T-helper 17 cell (primary cell): ENCODE measurements around the gene ITGA11. TPM values are rescaled to one million over a fixed set of nuclear protein-coding genes. Genes with fewer than 3 reads are reported as not detected.

Experiments used
- ATAC-seq: fragments of 150-1000 bp; cut with Tn5 transposase; 2 replicates; pipeline ENCODE4 v1.10.0; 2021; ENCODE audit warnings: mild to moderate bottlenecking, moderate library complexity
- DNase-seq, 3 donors: peaks; one replicate each; pipeline versions ENCODE4 v3.0.0 to v3.0.0-alpha.2; 2020 to 2021
- H3K9me3 ChIP-seq: one replicate; pipeline ENCODE4 v1.7.0; 2013; ENCODE audit warnings: low read length, mild to moderate bottlenecking; ENCODE audit not compliant: control insufficient read depth, poor library complexity, severe bottlenecking
- H3K27ac Mint-ChIP-seq: one replicate; pipeline ENCODE4 v1.8.0; 2022; ENCODE audit warnings: mild to moderate bottlenecking, moderate library complexity, mixed read lengths
- H3K27me3 Mint-ChIP-seq: one replicate; pipeline ENCODE4 v1.8.0; 2022; ENCODE audit warnings: mixed read lengths
- H3K36me3 Mint-ChIP-seq: one replicate; pipeline ENCODE4 v1.8.0; 2022; ENCODE audit warnings: low read depth, mixed read lengths
- H3K4me1 Mint-ChIP-seq: one replicate; pipeline ENCODE4 v1.8.0; 2022; ENCODE audit warnings: mild to moderate bottlenecking, mixed read lengths
- H3K4me3 Mint-ChIP-seq: one replicate; pipeline ENCODE4 v1.8.0; 2022; ENCODE audit warnings: mild to moderate bottlenecking, moderate library complexity, mixed read lengths
- total RNA-seq, 4 donors: library from RNA in 2 of 4; stranded (reverse) in 2 of 4; gene quantifications; one replicate each; pipeline ENCODE4 v1.2.3 and lab custom pipeline; 2022 to 2026

The ITGA11 gene
- total RNA-seq, 2 donors from 2014 or later: 0.17 TPM; not detected in 1

GRCh38 chr15:68441045-68441743, 9.2 kb upstream of the ITGA11 start:
- no peaks in the 10 kb centered on the region for H3K4me1 Mint-ChIP-seq
- no peaks in the 10 kb centered on the region for H3K9me3 ChIP-seq
- H3K27ac Mint-ChIP-seq: no peak overlapping the region
- H3K4me3 Mint-ChIP-seq: no peak overlapping the region
- peaks cover 5% of the 10 kb centered on the region for H3K36me3 Mint-ChIP-seq
- ATAC-seq: no peak
- no peak for DNase-seq
- H3K27me3 Mint-ChIP-seq: peaks cover 92% of the 10 kb centered on the region

GRCh38 chr15:68440136-68440535, 8.2 kb upstream of the ITGA11 start:
- Mint-ChIP-seq H3K27ac (no peak overlapping the region), H3K4me1 (no peaks in the 10 kb centered on the region), H3K4me3 (no peak overlapping the region), H3K36me3 (peaks cover 5% of the 10 kb centered on the region), H3K27me3 (peaks cover 89% of the 10 kb centered on the region)
- ATAC-seq: no peak
- DNase-seq: no peak
- no peaks in the 10 kb centered on the region for H3K9me3 ChIP-seq

- no peak overlapping the region for H3K4me3 Mint-ChIP-seq
- H3K4me1 Mint-ChIP-seq: no peaks in the 10 kb centered on the region
- H3K27ac Mint-ChIP-seq: no peak overlapping the region
- ATAC-seq (no peak), DNase-seq (no peak)
- no peaks in the 10 kb centered on the region for H3K9me3 ChIP-seq
- H3K36me3 Mint-ChIP-seq: peaks cover 4% of the 10 kb centered on the region
- H3K27me3 Mint-ChIP-seq: peaks cover 95% of the 10 kb centered on the region
Observed at GRCh38 chr15:68439506-68439905, 7.5 kb upstream of the ITGA11 start.

GRCh38 chr15:68436680-68437079, 4.7 kb upstream of the ITGA11 start:
- Mint-ChIP-seq H3K27me3 (peaks cover 80% of the 10 kb centered on the region), H3K4me3 (no peak overlapping the region), H3K4me1 (peaks cover 4% of the 10 kb centered on the region), H3K36me3 (peaks cover 5% of the 10 kb centered on the region), H3K27ac (no peak overlapping the region)
- no peak for DNase-seq
- no peaks in the 10 kb centered on the region for H3K9me3 ChIP-seq
- ATAC-seq: no peak

- no peak for DNase-seq
- H3K4me3 Mint-ChIP-seq: no peak overlapping the region
- peaks cover 4% of the 10 kb centered on the region for H3K4me1 Mint-ChIP-seq
- ATAC-seq: no peak
- peaks cover 5% of the 10 kb centered on the region for H3K36me3 Mint-ChIP-seq
- H3K27me3 Mint-ChIP-seq: peaks cover 73% of the 10 kb centered on the region
- H3K9me3 ChIP-seq: no peaks in the 10 kb centered on the region
- H3K27ac Mint-ChIP-seq: no peak overlapping the region
Observed at GRCh38 chr15:68435966-68436365, 4.0 kb upstream of the ITGA11 start.

- ATAC-seq (no peak), DNase-seq (no peak)
- H3K4me1 Mint-ChIP-seq: peaks cover 4% of the 10 kb centered on the region
- no peak overlapping the region for H3K4me3 Mint-ChIP-seq
- no peak overlapping the region for H3K27ac Mint-ChIP-seq
- peaks cover 5% of the 10 kb centered on the region for H3K36me3 Mint-ChIP-seq
- H3K27me3 Mint-ChIP-seq: peaks cover 72% of the 10 kb centered on the region
- H3K9me3 ChIP-seq: no peaks in the 10 kb centered on the region
Observed at GRCh38 chr15:68434021-68434420, 2.1 kb upstream of the ITGA11 start.

- no peak overlapping the region for H3K27ac Mint-ChIP-seq
- H3K36me3 Mint-ChIP-seq: peaks cover 5% of the 10 kb centered on the region
- no peak overlapping the region for H3K4me3 Mint-ChIP-seq
- ATAC-seq (no peak), DNase-seq (no peak)
- no peaks in the 10 kb centered on the region for H3K9me3 ChIP-seq
- peaks cover 72% of the 10 kb centered on the region for H3K27me3 Mint-ChIP-seq
- peaks cover 4% of the 10 kb centered on the region for H3K4me1 Mint-ChIP-seq
Observed at GRCh38 chr15:68433551-68433950, 1.6 kb upstream of the ITGA11 start.

- H3K27ac Mint-ChIP-seq: no peak overlapping the region
- peak overlapping the region; percentile 31 for H3K4me3 Mint-ChIP-seq
- peaks cover 4% of the 10 kb centered on the region for H3K4me1 Mint-ChIP-seq
- ATAC-seq: no peak
- peaks cover 72% of the 10 kb centered on the region for H3K27me3 Mint-ChIP-seq
- no peaks in the 10 kb centered on the region for H3K9me3 ChIP-seq
- H3K36me3 Mint-ChIP-seq: peaks cover 5% of the 10 kb centered on the region
- DNase-seq: no peak
Observed at GRCh38 chr15:68432441-68433064, 590 bp upstream of the ITGA11 start.

GRCh38 chr15:68431037-68431791, 749 bp downstream of the ITGA11 start:
- peaks cover 4% of the 10 kb centered on the region for H3K4me1 Mint-ChIP-seq
- H3K36me3 Mint-ChIP-seq: peaks cover 3% of the 10 kb centered on the region
- peaks cover 65% of the 10 kb centered on the region for H3K27me3 Mint-ChIP-seq
- ATAC-seq (no peak), DNase-seq (no peak)
- H3K4me3 Mint-ChIP-seq: no peak overlapping the region
- H3K27ac Mint-ChIP-seq: no peak overlapping the region
- no peaks in the 10 kb centered on the region for H3K9me3 ChIP-seq

GRCh38 chr15:68430471-68431036, 1.4 kb downstream of the ITGA11 start:
- ATAC-seq: no peak
- no peak overlapping the region for H3K4me3 Mint-ChIP-seq
- H3K27ac Mint-ChIP-seq: no peak overlapping the region
- peaks cover 62% of the 10 kb centered on the region for H3K27me3 Mint-ChIP-seq
- no peak for DNase-seq
- peaks cover 3% of the 10 kb centered on the region for H3K36me3 Mint-ChIP-seq
- H3K9me3 ChIP-seq: no peaks in the 10 kb centered on the region
- H3K4me1 Mint-ChIP-seq: peaks cover 4% of the 10 kb centered on the region

GRCh38 chr15:68429691-68430470, 2.1 kb downstream of the ITGA11 start:
- H3K27me3 Mint-ChIP-seq: peaks cover 55% of the 10 kb centered on the region
- no peaks in the 10 kb centered on the region for H3K9me3 ChIP-seq
- H3K27ac Mint-ChIP-seq: no peak overlapping the region
- H3K4me1 Mint-ChIP-seq: peaks cover 4% of the 10 kb centered on the region
- ATAC-seq (no peak), DNase-seq (no peak)
- H3K4me3 Mint-ChIP-seq: no peak overlapping the region
- peaks cover 3% of the 10 kb centered on the region for H3K36me3 Mint-ChIP-seq

GRCh38 chr15:68428431-68428940, 3.5 kb downstream of the ITGA11 start:
- peaks cover 3% of the 10 kb centered on the region for H3K36me3 Mint-ChIP-seq
- no peak for ATAC-seq
- no peak overlapping the region for H3K4me3 Mint-ChIP-seq
- peaks cover 50% of the 10 kb centered on the region for H3K27me3 Mint-ChIP-seq
- peaks cover 4% of the 10 kb centered on the region for H3K4me1 Mint-ChIP-seq
- no peak overlapping the region for H3K27ac Mint-ChIP-seq
- H3K9me3 ChIP-seq: no peaks in the 10 kb centered on the region
- no peak for DNase-seq
